HG03565 (cell line): ENCODE results near the gene CEP43.

Source experiments
- ATAC-seq: cut with Tn5 transposase; IDR thresholded peaks from one replicate; pipeline ENCODE4 v1.9.1; 2021; ENCODE audit warnings: mild to moderate bottlenecking, moderate library complexity; ENCODE audit not compliant: unreplicated experiment

The CEP43 gene

DNA sequence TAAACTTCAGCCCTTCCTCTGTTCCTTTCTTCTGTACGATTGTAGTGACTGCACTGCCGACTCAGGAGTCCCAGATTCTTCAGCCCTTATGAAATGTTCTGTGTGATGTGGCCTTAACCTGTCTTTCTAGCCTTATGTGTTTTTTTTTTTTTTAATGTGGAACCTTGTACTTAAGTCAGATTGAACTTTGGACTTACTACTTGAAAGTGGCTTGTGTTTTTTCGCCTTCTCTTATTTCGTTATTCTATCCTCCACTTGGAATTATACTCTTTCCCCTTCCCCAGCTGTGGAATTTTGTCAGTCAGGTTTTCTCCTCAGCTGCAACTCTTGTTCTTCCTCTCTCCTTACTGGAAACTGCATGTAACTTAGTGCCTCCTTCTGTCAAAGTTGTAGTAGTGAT lies 8.8 kb downstream of the CEP43 start:
- ATAC-seq, result no peak

DNA sequence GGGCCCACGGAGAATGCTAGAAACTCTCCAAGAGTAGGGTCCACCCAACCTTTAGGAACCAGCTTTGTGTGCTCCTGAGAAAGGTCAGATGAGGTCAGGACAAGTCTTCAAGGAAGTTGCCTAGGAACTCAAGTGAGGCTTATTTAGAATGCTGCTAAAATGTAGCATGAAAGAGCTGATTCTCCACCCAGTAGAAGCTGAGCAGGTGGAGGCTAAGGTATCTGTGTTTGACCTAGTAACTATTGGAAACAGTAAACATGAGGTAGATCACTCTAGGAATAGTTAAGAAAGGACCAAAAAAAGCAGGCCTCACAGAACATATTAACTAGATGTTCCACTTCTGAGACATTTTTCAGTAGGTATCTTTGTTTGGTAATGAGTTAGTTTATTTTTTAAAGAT lies 13.9 kb downstream of the CEP43 start:
- ATAC-seq, result no peak

DNA sequence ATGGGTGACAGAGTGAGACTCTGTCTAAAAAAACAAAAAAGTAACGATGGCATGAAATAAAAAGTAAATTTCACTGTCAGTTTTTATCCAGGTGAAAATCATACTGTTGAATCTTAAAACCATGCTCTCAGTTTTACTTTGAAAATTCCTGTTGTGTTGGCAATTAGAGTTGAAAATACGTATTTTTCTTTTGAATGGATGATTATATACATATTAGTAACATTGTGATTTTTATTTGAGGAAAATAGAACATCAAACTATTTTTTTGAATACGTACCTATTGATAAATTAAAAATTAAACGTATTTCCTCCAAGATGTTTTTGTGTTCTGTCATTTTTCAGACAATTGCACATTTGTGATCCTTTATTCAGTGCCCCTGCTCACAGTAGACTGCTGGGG lies 14.7 kb downstream of the CEP43 start:
- no peak for ATAC-seq

DNA sequence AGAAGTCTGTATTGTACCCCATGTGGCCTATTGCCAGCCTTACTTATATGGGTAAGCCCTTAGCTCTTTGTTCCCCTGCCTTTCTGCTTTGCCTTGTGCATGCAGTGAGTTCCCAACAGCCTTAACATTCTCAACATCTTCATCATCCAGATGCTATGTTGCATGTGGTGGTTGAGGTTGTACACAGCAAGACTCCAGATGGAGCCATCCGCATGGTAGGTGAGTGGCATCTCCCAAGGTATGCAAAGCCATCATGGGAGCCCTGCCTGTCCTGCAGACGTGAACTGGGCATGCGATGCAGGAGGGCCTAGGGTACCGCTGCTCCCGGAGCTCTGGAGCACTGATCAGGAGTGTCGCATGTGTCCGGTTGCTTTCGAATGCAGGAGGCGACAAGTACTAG lies 16.1 kb downstream of the CEP43 start:
- no peak for ATAC-seq

DNA sequence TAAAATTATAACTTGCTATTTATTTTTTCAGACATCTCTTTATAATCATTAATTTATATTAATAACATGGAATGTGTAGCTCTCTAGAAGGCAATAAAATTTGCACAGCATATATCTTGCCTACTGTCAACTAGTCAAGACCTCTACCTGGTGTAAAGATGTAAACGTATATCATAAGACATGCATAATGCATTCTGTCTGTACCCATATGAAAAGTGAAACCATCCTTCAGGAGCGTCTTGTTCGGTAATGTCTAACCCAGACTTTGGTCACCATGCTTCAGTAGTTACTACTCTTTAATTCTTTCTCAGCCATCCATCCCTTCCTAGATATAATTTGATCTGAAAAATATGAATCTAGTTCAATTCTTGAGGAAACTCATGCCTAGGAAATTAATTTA lies 21.0 kb downstream of the CEP43 start:
- ATAC-seq, result peak; percentile 83

DNA sequence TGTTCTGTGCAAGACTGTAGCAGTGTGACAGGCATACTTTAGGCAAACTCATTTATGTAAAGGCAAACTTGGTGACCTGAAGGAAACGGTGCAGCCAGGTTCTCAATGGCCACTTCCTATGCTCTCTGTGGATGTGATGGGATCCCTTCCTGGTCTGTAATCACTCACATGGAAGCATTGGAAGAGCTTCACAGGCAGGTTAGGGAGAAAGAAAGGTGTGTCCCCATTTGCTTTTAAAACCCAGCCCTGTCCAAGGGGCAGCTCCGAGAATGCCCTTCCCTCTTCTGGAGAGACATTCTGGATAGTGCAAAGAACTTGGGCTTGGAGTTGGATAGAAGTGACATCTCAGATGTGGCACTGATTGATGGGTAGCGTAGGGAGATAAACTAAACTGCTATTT lies 28.1 kb downstream of the CEP43 start:
- ATAC-seq, result no peak

DNA sequence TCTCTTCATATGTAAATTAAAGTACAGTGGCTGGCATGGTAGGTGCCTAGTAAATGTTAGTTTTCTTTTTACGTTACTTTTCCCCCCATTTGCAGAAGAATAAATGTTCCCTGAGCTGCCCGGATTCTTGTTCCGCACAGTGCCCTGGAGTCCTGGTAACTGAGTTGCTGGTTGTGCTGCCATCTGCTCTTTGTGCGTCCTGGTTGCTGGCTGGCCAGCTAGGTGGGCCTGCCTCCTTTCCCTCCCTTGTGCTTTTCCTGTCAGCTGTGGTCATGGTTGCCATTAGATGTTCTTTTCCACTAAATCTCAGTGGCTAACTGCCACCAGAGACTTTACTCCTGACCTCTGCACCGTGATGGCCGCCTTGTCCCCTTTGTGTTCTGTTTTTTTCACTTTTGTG lies 28.6 kb downstream of the CEP43 start:
- no peak for ATAC-seq

DNA sequence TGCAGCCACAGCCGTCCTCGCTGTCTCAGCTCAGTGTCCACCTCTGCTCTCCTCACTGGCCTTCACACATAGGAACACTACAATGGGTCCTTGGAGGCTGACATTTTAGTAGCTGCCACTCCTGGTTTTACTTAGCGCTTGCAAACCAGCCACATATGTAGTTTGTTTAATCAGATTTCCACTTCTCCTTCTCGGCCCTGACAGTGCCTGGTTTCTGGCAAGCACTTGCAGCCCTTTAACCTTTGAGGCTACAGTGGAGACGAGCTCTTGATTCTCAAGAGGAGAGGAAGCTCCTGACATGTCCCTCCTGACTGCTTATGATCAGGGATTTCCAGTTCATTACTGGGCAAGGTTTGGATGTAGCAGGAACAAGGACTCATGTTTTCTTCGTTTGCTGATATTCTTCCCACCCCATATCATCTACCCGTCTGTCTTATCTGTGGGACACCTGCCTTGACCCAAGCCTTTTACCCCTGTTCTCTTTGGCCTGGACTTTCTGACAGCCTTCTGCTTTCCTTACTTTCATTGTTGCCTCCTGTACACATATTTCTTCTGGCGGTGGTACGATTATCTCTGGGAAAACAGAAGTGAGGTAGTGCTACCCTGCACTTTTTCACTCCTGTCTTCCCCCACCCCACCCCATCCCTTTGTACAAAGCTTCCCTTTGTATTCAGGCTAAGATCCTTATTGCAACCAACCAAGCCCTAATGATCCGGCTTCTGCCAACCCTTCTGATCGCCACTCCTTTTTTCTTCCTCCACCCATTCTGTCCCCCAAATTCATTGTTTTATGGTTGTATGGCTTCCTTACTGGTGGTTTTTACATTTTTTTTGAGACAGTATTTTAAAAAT lies 31.2 kb downstream of the CEP43 start:
- no peak for ATAC-seq

DNA sequence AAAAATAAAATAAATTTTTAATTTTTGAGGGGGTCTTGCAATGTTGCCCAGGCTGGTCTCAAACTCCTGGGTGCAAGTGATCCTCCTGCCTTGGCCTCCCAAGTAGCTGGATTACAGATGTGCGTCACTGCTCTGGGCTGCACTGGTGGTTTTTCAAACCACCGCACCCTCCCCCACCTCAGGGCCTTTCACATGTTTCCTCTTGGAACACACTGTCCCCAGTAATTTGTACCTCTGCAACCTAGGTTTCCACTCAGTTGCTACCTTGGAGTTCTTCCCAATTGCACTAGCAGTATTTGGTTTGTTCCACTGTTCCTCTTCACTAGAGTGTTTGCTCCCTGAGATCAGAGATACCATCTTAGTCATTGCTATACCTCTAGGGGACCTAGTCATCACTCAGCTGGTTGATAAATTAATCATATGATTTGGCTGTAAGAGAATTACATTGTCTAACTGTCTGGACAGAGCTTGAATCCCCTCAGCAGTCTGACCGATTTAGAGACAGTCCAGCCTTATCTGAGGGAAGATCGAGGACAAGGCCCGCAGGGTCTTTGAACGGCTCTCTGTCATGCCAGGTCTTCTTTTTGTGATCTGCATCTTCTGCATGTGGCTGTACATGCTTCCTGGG lies 32.0 kb downstream of the CEP43 start:
- no peak for ATAC-seq

DNA sequence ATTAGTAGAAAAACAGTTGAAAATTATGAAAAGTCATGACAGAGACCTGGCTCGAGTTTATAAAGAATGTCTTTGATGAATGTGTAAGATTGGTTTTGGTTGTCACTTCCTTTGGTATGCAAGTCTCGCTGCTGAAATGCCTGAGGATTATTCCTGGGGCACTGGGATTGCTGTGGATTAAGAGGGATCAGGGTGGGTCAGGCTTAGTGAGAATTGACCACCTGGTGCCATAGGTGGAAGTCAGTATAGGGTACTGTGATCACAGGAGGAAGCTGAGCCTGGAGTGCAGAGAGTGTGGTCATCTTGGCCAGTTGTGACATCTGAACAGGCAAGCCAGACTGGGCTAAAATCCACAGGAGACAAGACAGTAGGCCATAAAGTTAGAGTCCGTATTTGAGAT lies 34.9 kb downstream of the CEP43 start:
- ATAC-seq, result no peak

DNA sequence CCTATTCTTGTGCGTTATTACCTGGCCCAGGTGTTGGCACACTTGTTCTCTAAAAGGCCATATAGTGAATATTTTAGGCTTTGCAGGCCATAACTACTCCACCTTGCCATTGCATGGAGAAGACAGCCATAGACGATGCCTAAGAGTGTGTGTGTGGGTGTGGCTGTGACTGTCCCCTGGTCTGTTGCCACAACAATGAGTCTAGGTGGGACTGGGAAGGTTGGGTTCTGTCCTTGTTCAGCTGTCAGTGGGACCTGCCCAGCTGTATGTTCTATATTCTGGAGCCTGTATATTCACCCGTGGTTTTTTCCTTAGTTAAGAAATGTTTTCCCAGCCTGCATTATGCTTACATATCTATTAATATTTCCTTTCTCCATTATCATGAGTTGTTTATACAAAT lies 38.6 kb downstream of the CEP43 start:
- ATAC-seq, result no peak

DNA sequence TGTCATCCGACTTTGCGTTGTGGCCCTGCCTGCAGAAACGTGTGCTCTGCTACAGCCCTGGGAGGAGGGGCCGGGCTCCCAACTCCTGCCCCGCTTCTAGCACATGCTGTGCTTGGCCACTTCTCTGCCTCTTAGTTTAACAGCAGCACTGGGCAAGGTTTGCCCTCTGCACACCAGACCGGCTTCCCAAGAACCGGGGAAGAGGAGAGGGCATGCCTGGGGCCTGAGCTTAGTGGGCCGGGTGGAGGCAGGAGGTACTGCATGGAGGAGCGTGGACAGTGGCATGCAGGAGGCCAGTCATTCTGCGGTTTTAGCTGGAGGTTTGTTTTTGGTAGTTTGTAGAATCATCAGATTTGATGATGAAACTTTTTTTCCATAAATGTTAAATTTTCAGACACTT lies 45.5 kb downstream of the CEP43 start:
- ATAC-seq, result no peak

DNA sequence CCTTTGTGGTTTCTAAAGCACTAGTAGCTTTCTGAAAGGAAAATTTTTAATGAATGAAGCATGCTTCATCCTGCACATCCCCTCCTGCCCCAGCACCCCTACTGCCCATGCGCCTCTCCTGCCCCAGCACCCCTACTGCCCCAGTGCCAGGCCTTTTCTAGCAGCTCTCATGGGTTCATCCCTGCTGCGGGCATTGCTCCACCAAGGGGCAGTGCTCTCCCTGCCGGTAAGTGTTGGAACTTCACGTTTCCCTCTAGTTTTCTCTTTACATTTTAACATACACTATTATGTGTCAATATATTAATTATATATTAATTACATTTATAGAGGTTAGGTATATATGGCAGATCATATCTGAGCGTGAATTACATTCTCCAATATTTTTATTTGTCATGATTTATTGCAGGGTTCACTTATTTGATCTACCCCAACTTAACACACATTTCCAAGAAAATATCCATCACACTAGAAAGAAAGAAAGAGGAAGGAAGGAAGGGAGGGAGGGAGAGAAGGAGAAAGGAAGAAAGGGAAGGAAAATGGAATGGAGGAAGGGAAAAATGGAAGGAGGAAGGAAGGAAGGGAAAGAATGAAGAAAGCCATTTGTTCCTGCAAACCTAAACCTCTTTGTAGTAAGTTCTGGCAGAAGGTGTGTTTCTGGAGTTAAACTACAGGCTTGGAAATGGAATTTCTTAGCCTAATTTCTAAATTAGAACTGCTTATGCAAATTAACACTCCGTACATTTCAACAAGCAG lies 46.8 kb downstream of the CEP43 start:
- ATAC-seq, result no peak

DNA sequence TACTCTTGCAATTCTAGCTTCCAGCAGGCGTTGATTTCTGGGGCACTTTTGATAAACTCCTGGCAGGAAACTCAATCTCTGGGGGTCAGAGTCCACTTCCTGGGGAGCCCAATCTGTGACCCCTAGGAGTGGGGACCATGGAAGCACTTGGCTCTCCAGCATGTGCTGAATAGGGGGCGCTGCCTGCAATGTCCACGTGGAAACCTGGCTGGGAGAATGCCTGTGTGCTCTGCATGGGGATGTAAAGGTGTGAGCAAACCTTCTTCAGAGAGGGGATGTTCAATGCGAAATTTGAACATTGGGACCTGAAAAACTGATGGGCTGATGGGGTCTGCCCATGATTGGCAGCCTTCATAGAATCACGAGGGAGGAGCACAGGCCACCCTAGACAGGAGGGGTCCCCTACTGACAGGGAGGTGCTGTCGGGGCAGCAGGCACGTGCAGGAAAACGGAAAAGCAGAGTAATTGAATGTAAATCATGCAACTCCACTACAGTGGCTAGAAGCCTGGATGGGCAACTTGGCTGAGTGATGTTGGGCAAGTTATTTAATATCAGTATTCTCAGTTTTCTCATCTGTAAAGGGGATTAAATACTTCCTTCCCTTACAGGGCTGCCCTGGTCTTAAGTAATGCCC lies 47.8 kb downstream of the CEP43 start:
- ATAC-seq, result no peak

DNA sequence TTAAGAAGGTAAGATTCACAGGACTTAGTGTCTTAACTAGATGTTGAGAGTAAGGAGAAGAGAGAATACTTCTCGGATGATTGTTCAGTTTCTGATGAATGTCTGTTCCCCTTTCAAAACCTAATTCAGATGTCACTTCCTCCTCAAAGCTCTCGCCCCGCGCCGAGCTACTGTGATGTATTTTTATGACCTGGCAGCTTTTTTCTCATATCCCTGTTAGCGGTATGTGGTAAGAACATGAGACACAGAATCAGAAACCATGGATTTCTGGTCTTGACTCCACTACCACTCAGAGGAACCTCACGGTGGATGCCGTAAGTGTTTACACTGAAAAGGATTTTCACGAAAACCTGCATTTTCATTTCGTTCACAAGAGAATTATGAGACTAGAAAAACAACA lies 48.4 kb downstream of the CEP43 start:
- ATAC-seq, result peak; percentile 80
